NOMO-1 (cell line): ENCODE results near the gene FYB2.
A peak's percentile ranks its signal among the peaks of the same experiment; 100 is the strongest.

ENCODE experiments used
- DNase-seq, 2 experiments: peaks; one replicate each; lab custom pipeline; 2025; ENCODE audit not compliant: unreplicated experiment in 2 of 2; lab: John Stamatoyannopoulos, UW

The FYB2 gene

GRCh38 chr1:56835657-56836056 lies 16.5 kb upstream of the FYB2 start:
- DNase-seq = no peak

- DNase-seq = no peak
Measured at GRCh38 chr1:56834137-56834900, 15.1 kb upstream of the FYB2 start.

DNA sequence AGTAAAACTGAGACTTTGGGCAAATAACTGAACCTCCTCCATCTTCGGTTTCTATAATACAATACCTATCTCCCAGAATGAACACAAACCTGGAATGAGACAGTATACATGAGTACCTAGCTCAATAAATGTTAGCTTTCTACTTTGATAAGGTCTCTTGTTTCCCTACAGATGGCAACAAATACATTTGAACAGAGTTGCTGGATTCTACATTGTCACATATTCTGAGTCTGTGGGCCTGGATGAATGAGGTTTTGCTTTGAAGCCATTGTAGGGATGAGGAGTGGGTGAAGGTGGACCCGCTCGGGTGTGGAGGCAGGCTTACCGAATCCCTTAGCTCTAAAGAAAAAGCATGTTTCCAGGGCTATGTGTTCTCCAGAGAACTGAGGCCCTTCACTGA lies 13.9 kb upstream of the FYB2 start:
- DNase-seq = no peak

DNA sequence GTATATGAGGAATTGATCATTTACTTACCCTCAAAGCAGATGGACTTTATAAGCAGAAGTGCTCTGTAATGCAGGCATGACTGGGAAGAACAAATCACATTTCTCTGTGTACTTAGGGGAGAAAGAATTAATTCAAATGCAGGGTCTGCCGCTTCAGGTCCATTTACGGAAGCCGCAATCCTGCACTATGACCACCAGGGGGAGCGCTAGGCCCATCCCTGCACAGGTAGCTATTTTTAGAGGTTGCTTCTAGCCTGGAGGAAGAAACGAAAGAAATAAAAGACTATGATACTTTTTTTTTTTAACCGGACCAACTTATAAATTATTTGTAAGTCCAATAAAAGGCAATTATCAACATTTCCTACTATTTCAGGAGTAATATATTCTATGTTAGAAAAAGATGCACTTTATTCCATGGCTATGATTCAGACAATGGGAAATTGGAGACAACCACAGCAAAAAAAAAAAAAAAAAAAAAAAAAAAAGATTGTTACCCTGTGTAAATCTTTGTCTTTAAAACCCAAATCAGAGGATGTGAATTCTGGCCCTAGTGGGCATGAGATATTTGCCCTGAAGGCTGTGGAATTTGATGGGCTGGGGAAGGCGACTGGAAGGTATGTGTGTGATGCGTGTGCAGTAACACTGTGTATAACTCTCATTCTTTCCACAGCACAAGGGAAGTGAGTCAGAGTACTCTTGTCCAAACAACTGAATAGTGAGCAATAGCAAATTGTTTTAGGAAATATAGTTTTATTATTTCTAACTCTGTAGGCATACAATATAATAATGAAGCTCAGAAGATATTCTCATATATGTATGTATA lies 12.9 kb upstream of the FYB2 start:
- peak; percentile 11 to 59 for DNase-seq

- no peak for DNase-seq
Measured at GRCh38 chr1:56830052-56830451, 10.8 kb upstream of the FYB2 start.

GRCh38 chr1:56827711-56828110 lies 8.5 kb upstream of the FYB2 start:
- DNase-seq = no peak

GRCh38 chr1:56825436-56825835 lies 6.2 kb upstream of the FYB2 start:
- no peak for DNase-seq

DNA sequence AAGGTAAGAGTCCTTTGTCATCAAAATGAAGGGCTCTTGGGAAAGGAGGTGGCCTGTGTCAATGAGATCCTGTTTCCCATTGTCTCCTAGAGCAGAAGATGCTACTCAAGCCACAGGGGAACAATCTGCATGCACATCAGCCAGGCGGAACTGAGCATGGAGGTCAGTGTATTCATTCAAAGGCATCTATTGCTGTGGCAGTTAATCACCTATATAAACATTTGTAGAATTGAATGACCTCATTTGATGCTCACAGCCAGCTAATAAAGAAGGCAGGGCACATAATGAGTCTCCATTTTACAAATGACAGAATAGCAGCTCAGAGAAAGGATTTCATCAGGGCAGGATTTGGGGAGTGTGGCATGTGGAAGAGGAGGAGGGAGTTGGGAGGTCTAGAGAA lies 5.7 kb upstream of the FYB2 start:
- DNase-seq = no peak

DNA sequence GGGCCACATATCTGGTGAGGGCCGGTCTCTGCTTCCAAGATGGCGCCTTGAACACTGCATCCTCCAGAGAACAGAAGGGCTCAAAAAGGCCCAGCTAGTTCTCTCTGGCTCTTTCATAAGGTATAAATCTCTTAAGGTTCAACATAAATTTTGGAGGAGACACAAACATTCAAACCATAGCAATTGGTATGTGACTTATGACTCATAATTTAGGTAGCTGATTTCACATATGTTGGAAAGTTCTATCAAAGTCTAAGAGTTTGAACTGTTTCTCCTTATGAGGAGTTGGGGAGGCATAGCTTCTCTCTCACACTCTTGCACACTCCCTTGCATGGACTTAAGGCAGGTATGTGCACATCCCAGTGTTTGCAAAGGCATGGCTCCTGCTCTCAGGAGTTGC lies 5.1 kb upstream of the FYB2 start:
- DNase-seq = no peak

DNA sequence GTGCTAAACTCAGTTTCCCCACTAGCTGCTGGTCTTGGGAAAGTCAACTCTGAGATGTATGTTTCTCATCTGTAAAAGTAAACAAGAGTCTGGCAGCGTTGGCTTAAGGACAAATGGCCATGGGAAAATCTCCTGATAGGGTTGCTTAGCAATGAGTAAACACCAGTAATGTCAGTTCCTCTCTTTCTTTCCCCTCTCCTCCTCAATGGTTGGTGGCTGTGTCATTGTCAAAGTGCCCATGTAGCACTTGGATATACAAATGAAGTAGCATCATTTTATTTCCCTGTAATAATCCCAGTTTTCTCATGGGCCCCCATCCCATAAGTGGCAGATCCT lies 2.2 kb upstream of the FYB2 start:
- no peak for DNase-seq

DNA sequence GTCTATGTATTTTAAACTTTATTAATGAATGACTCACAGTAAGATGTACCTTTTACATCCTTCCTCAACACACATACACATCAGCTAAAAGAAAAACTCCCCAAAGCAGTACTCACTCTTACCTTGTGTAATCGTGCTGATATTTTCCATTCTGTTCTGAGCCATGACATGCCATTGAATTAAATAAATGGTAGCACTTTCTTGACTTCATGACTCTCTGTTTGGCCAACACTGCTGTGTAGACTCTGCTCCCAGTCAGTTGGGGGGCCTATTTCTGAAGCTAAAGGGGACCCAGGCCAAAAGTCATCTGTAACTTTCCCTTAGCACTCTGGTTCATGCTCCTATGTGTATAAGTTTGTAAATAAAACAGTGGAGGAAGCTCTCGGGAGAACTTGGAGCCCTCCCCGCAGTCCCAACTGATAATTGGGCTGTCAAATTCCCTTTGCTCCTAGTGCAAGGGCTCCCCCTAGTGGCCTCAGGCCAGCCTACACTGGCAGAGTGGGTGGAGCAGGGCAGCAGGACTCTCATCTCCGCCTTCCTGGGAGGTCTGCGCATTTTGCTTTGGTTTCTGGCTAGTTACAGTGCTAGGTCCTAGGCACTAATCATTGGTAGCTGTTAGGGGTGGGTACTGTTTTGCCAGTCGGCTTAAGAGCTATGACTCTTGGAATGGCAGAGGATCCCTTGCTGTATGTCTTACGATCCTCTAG lies 1.7 kb upstream of the FYB2 start:
- DNase-seq = peak; percentile 37 to 41

- DNase-seq = no peak
Measured at GRCh38 chr1:56817716-56818463, 1.3 kb downstream of the FYB2 start.

GRCh38 chr1:56816909-56817308 lies 2.3 kb downstream of the FYB2 start:
- no peak for DNase-seq

- DNase-seq = no peak
Measured at GRCh38 chr1:56816264-56816663, 2.9 kb downstream of the FYB2 start.

- DNase-seq = no peak
Measured at GRCh38 chr1:56814205-56814604, 5.0 kb downstream of the FYB2 start.

DNA sequence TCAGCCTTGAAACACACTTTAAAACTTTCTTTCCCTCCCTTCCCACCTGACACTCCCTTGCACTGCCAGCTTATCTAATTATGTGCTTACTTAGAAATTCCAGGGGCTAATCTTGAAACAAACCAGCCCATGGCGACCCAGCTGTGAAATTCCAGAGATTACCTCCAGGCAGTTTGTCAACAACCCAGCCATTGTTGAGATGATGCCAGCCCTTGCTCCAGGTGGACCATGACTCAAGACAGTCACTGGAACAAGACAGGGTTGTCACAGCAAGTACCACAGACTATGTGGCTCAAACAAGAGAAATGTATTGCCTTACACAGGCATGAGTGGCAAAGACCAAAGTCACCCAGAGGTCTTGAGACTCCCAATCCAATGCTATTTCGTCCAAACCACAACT lies 7.9 kb downstream of the FYB2 start:
- DNase-seq = no peak

DNA sequence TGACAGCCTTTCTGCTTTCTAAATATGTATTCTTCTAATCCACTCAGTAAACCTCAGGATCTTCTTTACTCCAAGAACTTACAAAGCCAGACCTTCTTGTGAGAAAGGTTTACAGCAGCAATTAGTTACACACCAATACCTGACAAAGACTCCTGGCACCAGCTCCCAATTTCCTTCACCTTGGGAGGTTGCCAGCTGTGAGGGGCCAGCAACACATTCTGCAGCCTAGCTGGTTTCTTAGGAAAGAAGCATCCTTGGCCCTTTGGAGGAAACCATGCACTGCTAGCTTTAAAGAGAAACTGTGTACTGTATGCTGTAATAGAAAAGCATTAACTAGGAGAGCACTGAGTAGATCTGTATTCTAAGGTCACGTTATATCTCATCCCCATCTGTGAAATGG lies 10.8 kb downstream of the FYB2 start:
- DNase-seq = no peak

DNA sequence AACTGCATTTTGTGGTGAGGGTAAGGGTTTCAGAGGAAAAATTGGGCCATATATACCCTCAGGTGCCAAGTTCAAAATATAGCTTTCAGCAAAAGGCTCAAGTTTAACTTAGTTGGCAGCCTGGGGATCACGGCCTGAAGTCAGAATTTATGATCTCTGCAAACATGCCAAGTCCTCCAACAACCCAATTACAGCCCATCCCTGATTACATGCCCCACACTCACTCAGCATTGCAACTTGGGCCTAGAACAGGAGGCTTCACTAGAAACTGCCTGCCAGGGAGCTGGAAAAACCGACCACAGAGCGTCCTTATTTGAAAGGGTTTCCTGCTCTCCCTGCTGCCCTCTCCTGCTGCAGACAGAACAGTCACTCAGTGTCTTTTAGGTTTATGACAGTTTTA lies 12.4 kb downstream of the FYB2 start:
- DNase-seq = no peak

- DNase-seq = no peak
Measured at GRCh38 chr1:56803561-56804156, 15.5 kb downstream of the FYB2 start.

GRCh38 chr1:56799605-56800400 lies 19.4 kb downstream of the FYB2 start:
- DNase-seq = no peak
